Brain microvascular endothelial cell (primary cell): ENCODE results near the gene GMDS.

Experiments used
- DNase-seq: peaks from one replicate; pipeline ENCODE4 v3.0.0-alpha.2; 2020
- H3K27ac ChIP-seq: fragments of 250-450 bp; sonication (Bioruptor Pico); 2 replicates; pipeline ENCODE4 v1.5.1; 2020; ENCODE audit warnings: mild to moderate bottlenecking, moderate library complexity
- H3K27me3 ChIP-seq: fragments of 250-450 bp; sonication (Bioruptor Pico); replicated peaks from 2 replicates; pipeline ENCODE4 v1.5.1; 2020; ENCODE audit warnings: mild to moderate bottlenecking
- H3K36me3 ChIP-seq: fragments of 250-450 bp; sonication (Bioruptor Pico); replicated peaks from 2 replicates; pipeline ENCODE4 v1.5.1; 2020; ENCODE audit warnings: mild to moderate bottlenecking
- H3K4me3 ChIP-seq: 2 replicates; pipeline ENCODE4 v1.5.1; 2011; ENCODE audit warnings: low read depth, mild to moderate bottlenecking, control low read depth, low read length, moderate library complexity
- CTCF ChIP-seq: IDR thresholded peaks from 2 replicates; pipeline ENCODE4 v1.5.1; 2011; ENCODE audit warnings: low read depth, mild to moderate bottlenecking, moderate library complexity, low read length, control low read depth, inconsistent platforms; ENCODE audit errors: missing control alignments
- in situ Hi-C: cut with HindIII; loops from 2 replicates; pipeline ENCODE4 v1.10.0; 2017; ENCODE audit warnings: low sequenced_read_pairs, low pct_ligation_motif_present

GMDS gene

GRCh38 chr6:1747003-1747402 lies 498.4 kb downstream of the GMDS start:
- no peak for DNase-seq
- Histone ChIP-seq H3K4me3 (no peak overlapping the region), H3K36me3 (no peaks in the 10 kb centered on the region), H3K27ac (no peak overlapping the region), H3K27me3 (no peaks in the 10 kb centered on the region)
- TF ChIP-seq CTCF = no peak
- in situ Hi-C loops = no loop called here

- no peaks in the 10 kb centered on the region for H3K27me3 ChIP-seq
- no peak overlapping the region for H3K4me3 ChIP-seq
- no peak for DNase-seq
- in situ Hi-C loops = no loop called here
- no peaks in the 10 kb centered on the region for H3K36me3 ChIP-seq
- H3K27ac ChIP-seq = no peak overlapping the region
- no peak for TF ChIP-seq CTCF
Observed at GRCh38 chr6:1745814-1746213, 499.6 kb downstream of the GMDS start.

GRCh38 chr6:1744543-1744942 lies 500.9 kb downstream of the GMDS start:
- TF ChIP-seq CTCF = no peak
- DNase-seq = no peak
- Histone ChIP-seq H3K27me3 (no peaks in the 10 kb centered on the region), H3K4me3 (no peak overlapping the region), H3K27ac (no peak overlapping the region), H3K36me3 (no peaks in the 10 kb centered on the region)
- in situ Hi-C loops = no loop called here

- H3K27ac ChIP-seq = no peak overlapping the region
- in situ Hi-C loops = no loop called here
- no peak overlapping the region for H3K4me3 ChIP-seq
- no peaks in the 10 kb centered on the region for H3K36me3 ChIP-seq
- DNase-seq = no peak
- TF ChIP-seq CTCF = no peak
- no peaks in the 10 kb centered on the region for H3K27me3 ChIP-seq
Observed at GRCh38 chr6:1739680-1740079, 505.7 kb downstream of the GMDS start.

- DNase-seq = no peak
- in situ Hi-C loops = no loop called here
Observed at GRCh38 chr6:1739220-1739619, 506.2 kb downstream of the GMDS start.

More at GRCh38 chr6:1739220-1739619, 506.2 kb downstream of the GMDS start:
- Histone ChIP-seq H3K27ac (no peak overlapping the region), H3K27me3 (no peaks in the 10 kb centered on the region), H3K36me3 (no peaks in the 10 kb centered on the region), H3K4me3 (no peak overlapping the region)
- TF ChIP-seq CTCF = no peak
